ENCODE results near the gene ACSBG1.

The ACSBG1 gene

DNA sequence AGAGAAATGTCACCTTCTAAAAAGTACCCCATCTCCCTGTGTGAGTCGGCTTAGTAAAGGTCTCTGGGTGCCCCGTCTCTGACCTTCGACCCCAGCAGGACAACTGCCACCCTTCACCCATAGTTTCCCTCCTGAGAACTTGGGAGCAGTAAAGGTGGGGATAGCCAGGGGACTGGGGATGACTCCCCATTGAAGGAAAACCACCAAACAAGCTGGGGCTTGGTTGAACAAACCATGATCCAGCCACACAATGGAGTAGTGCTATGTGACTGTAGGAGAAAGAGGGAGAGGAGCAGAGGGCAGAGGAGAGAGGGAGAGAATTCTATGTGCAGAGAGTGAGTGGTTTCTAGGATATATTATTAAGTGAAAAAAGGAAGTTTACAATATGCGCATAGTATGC lies 51.5 kb downstream of the ACSBG1 start:
- no peak for TF ChIP-seq CTCF (IDR thresholded peaks at IDR 0.05; ENCODE audit: control insufficient read depth, insufficient read depth, low read depth, low read length, missing control alignments)
- no peak overlapping the region for H3K4me3 ChIP-seq (ENCODE audit: control insufficient read depth, low read depth, low read length)
- no peak for DNase-seq (ENCODE audit: low read depth)

- H3K4me3 ChIP-seq (ENCODE audit: control insufficient read depth, low read depth, low read length) = no peak overlapping the region
- TF ChIP-seq CTCF (IDR thresholded peaks at IDR 0.05; ENCODE audit: control insufficient read depth, insufficient read depth, low read depth, low read length, missing control alignments) = no peak
- DNase-seq (ENCODE audit: low read depth) = no peak
Observed at GRCh38 chr15:78182336-78182700, 52.0 kb downstream of the ACSBG1 start.

- H3K4me3 ChIP-seq (ENCODE audit: control insufficient read depth, low read depth, low read length) = no peak overlapping the region
- TF ChIP-seq CTCF (IDR thresholded peaks at IDR 0.05; ENCODE audit: control insufficient read depth, insufficient read depth, low read depth, low read length, missing control alignments) = no peak
- no peak for DNase-seq (ENCODE audit: low read depth)
Observed at GRCh38 chr15:78179906-78180305, 54.5 kb downstream of the ACSBG1 start.

DNA sequence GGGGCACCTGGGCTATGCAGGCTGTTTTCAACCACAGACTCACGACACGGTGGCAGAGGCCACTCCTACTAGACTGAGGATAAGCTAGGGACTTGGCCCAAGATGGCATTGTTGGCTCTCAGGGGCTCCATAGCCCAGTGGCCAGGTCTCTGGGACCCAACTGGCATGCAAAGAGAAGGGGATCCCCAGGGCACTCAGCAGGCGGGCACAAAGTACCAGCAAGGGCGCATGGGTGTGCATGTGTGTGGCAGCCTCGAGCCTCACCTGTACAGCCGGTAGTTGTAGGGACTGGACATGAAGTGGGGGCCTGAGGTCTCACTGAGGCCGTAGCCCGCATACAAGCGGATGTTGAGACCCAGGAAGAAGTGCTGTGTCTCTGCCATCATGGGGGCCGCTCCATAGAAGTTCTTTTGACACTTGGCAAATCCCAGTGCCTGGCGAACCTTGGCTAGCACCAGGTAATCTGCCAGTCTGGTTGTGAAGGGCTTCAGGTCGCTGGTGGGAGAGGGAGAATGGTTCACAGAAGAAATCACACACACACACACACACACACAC lies 55.0 kb downstream of the ACSBG1 start:
- no peak for DNase-seq (ENCODE audit: low read depth)
- TF ChIP-seq CTCF (IDR thresholded peaks at IDR 0.05; ENCODE audit: control insufficient read depth, insufficient read depth, low read depth, low read length, missing control alignments) = no peak

DNA sequence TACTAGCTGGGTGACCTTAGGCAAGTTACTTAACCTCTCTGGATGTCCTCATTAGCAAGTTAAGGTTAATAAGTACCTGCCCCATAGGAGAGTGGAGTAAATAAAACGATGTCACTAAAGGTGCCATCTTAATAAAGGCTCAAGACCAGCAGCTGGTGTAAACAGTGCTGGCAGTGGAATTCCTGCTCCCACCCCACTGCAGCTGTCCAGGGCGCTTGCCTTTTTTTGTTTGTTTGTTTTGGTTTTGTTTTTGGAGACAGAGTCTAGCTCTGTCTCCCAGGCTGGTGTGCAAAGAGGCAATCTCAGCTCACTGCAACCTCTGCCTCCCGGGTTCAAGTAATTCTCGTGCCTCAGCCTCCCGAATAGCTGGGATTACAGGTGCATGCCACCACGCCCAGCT lies 56.3 kb downstream of the ACSBG1 start:
- H3K4me3 ChIP-seq (ENCODE audit: control insufficient read depth, low read depth, low read length) = no peak overlapping the region
- DNase-seq (ENCODE audit: low read depth) = no peak
- TF ChIP-seq CTCF (IDR thresholded peaks at IDR 0.05; ENCODE audit: control insufficient read depth, insufficient read depth, low read depth, low read length, missing control alignments) = no peak

More for the DNA sequence above, 55.0 kb downstream of the ACSBG1 start:
- H3K4me3 ChIP-seq (ENCODE audit: control insufficient read depth, low read depth, low read length) = no peak overlapping the region

- peak; percentile 81 for TF ChIP-seq CTCF (IDR thresholded peaks at IDR 0.05; ENCODE audit: control insufficient read depth, insufficient read depth, low read depth, low read length, missing control alignments)
- H3K4me3 ChIP-seq (ENCODE audit: control insufficient read depth, low read depth, low read length) = no peak overlapping the region
- no peak for DNase-seq (ENCODE audit: low read depth)
Observed at GRCh38 chr15:78177447-78177873, 56.9 kb downstream of the ACSBG1 start.

- DNase-seq (ENCODE audit: low read depth) = no peak
- no peak for TF ChIP-seq CTCF (IDR thresholded peaks at IDR 0.05; ENCODE audit: control insufficient read depth, insufficient read depth, low read depth, low read length, missing control alignments)
- H3K4me3 ChIP-seq (ENCODE audit: control insufficient read depth, low read depth, low read length) = no peak overlapping the region
Observed at GRCh38 chr15:78175330-78175729, 59.0 kb downstream of the ACSBG1 start.

Data from AG09309 (cell line).